Occipital lobe (tissue), 2 donors: ENCODE data around the gene GNB1. TPM values are rescaled to one million over a fixed set of nuclear protein-coding genes. Genes with fewer than 3 reads are reported as not detected.
"Not testable (repeated sequence)": the region's sequence is repeated elsewhere in the genome, so short reads cannot be mapped to it uniquely, and the experiment has no call there.

Experiments used
- DNase-seq: peaks from one replicate; lab custom pipeline; 2025; lab: John Stamatoyannopoulos, UW
- total RNA-seq: library from RNA; depleted of rRNA; stranded (reverse); fragments of >200 nt; gene quantifications from one replicate; pipeline ENCODE4 v1.2.3, GENCODE V29; 2014

The GNB1 gene
- total RNA-seq, 1 donor from 2014 or later: 144 TPM

DNA sequence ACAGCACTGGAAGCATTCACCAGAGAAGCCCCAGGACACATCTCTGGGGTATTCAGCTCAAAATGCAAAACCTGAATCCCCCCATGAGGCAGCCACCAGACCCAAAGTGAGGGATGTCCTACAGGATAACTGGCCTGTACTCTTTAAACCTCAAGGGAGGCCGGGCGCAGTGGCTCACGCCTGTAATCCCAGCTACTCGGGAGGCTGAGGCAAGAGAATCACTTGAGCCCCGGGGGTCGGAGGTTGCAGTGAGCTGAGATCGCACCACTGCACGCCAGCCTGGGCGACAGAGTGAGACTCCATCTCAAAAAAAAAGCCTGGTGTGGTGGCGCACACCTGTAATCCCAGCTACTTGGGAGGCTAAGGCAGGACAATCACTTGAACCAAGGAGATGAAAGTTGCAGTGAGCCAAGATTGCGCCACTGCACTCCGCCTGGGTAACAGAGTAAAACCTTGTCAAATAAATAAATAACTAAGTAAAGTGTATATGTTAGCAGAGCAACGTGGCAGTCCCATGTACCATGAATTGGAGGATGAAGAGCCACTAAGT is 29.1 kb downstream of the GNB1 start:
- not testable (repeated sequence) for DNase-seq

DNA sequence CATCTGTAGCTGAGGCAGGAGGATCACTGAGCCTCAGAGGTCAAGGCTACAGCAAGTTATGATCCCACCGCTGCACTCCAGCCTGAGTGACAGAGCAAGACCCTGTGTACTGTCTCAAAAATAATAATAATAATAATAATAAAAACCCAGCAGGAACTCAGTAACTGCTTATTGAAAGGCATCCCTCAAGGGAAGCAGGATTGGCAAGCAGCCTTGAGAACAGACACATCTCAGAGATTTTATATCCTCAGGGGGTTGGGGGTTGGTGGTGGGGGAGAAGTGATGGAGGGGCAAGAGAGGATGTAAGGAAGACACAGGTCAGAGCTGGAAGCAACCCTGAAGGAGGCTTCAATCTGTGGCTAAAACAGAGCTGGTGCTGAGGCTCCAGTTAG is 29.6 kb downstream of the GNB1 start:
- no peak for DNase-seq

DNA sequence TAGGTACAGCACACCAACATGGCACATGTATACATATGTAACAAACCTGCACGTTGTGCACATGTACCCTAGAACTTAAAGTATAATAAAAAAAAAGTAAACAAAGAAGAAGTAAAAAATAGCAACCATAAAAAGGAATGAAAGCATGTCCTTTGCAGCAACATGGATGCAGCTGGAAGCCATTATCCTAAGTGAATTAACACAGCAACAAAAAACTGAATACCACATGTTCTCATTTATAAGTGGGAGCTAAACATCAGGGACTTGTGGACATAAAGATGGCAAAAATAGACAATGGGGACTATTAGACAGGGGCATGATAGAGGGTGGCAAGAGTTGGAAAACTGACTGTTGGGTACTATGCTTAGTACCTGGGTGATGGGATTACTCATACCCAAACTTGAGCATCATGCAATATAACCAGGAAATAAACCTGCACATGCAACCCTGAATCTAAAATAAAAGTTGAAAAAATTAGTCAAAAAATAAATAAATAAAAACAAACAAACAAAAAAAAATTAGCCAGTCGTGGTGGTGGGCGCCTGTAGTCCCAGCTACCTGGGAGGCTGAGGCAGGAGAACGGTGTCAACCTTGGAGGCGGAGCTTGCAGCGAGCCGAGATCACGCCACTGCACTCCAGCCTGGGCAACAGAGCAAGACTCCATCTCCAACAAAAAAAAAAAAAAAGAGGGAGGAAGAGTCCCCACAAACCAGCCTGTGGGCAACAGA is 30.8 kb downstream of the GNB1 start:
- DNase-seq: not testable (repeated sequence)

DNA sequence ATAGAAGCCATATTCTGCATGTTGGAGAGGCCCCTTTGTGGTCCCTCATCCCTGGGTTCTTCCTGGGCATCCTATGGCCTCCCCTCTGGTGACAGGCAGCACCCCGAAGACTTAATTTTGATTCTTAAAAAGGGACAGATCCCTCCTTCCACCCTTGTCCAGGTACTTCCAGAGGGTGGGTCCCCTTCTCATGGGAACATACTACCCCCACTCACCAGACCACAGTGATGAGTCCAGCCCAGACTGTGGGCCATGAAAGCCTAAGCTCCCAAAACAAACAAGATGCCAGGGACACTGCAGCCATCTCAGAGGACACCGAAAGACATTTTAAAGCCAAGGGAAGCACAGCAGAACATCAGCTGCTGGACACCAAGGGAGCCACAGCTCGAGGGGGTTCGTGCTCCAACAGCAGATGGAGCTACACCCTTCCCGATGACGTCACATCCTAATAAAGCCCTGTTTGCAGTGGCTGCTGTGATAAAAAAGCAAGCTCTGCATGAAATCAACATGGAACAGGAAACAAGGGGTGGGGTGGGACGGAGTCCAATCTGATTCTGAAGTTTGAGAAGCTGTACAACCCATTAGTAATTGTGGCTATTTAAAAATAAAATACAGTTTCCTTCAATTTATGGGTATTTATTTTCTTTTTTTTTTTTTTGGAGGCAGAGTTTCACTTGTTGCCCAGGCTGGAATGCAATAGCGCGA is 32.4 kb downstream of the GNB1 start:
- no peak for DNase-seq

DNA sequence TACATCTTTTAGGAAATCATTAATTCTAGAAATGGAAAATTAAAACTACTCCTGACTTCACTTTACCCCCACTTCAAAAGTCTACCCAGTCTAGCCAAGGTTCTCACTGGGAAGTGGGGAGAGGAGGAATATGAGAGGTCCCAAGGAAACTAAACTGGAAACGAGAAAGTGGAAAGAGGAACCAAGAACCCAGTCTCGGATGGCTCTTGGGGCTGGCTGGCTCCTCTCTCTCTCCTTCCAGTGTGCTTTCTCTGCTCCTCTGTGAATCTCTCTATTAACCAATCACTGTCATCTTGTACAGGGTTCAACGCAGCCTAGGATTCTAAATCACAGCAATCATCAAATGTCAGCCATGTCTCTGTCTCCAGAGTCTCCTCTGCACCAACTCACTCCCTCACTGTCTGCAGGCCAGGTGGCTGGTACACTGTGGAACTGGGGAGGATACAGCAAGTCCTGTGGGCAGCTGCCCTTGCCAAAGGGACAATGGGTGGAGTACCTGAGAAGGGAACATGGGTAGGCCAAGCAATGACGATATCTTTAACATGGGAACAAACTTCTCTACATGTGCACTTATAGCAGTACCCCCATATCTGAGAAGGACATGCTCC is 33.7 kb downstream of the GNB1 start:
- no peak for DNase-seq

DNA sequence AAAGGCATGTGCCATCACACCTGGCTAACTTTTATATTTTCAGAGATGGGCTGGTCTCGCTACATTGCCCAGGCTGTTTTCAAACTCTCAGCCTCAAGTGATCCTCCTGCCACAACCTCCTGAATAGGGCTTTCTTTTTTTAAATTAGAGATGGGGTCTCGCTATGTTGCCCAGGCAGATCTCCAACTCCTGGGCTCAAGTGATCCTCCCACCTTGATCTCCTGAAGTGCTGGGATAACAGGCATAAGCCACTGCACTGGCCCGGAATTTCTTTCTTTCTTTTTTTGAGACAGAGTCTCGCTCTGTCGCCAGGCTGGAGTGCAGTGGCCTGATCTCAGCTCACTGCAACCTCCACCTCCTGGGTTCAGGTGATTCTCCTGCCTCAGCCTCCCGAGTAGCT is 34.7 kb downstream of the GNB1 start:
- not testable (repeated sequence) for DNase-seq

DNA sequence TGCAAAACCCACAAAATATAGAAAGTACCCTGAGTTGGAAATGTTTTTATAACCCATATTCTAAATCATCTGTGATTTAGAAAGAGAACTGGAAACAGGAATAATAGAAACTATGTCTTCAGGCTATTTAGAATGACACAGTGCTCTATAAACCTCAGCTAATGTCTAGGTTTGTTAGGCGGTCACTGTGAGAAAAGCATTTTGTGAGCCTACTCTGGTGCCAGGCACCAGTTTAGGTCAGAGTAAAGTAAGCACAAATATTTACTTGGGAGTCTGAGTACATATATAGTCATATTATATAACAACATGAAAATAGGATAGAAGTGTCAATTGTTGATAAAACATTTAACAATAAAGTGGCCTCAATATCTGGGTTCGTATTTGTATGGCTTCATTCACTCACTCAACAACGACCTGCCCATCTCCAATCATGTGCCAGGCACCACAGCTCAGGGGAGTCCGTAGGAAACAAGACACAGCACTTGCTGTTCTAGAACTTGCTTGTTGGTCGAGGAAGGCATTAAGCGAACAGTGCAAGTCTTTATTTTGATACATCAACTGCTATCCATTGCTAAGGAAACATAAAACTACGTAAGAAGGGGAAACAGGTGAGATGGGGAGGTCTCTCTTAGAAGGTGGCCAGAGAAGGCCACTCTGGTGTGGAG is 37.2 kb downstream of the GNB1 start:
- no peak for DNase-seq

DNA sequence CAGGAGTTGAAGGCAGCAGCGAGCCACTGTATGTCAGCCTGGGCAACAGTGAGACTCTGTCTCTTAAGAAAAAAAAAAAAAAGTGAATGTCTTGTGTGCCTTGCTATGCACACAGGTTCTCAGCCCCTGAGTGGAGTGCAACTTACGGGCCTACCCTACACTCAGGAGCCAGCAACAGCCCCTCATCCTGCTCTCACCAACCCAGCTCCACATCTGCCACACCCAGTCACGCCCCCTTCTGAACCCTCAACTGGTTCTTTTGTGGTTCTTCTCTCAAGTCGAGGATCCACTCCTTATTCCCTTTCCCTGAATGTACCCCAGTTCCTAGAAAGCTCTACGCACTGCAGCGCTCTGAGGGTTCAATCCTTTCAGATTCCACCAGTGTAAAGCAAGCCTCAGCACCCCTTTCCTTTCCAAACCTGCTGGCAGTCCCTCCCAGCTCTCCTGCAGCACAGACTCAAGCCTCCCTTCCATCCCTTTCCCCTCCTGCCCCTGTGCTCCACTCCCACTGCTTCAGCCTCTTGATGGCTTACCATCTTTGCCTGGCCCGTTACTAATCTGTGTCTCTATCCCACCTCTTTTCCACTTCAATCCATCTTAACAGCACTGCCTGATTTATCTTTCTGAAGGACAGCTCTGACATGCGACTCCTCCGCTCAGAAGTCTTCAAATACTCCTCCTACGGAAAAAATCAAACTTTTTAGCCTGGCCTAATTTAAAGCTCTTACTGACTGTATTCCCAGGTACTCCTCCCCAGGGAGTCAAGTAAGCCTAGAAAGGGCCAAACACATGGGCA is 38.1 kb downstream of the GNB1 start:
- no peak for DNase-seq

- no peak for DNase-seq
These were observed 43.0 kb downstream of the GNB1 start for GRCh38 chr1:1847890-1848289.

- no peak for DNase-seq
These were observed 43.6 kb downstream of the GNB1 start for GRCh38 chr1:1847061-1847850.

- no peak for DNase-seq
These were observed 44.4 kb downstream of the GNB1 start for GRCh38 chr1:1846386-1846918.

DNA sequence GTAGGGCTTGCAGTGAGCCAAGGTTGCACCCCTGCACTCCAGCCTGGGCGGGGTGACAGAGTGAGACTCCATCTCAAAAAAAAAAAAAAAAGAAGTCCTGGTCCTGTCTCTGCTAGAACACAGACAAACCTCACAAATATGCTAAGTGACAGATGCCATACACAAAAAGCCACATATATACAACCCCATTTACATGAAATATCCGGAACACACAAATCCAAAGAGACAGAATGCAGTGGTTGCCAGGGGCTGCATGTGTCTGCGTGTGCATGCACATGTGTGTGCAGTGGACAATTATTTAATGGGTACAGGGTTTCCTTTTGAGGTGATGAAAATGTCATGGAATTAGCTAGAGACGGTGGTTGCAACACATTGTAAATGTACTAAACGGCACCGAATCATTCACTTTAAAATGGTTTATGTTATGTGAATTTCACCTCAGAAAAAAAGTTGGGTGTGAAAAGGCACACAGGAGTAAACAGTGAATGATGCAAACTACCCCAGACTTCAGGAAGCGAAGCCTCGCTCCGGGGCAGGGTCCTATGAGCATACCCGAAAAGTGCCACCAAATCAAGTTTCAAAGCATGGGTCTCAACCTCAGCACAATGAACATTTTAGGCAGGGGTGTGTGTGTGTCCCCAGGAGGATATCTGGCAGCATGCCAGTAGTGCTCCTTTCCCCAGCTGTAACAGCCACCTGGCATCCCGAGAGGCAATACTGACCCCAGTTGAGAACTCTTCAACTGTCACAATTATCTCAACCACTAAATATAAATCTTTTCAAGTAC is 48.3 kb downstream of the GNB1 start:
- no peak for DNase-seq

DNA sequence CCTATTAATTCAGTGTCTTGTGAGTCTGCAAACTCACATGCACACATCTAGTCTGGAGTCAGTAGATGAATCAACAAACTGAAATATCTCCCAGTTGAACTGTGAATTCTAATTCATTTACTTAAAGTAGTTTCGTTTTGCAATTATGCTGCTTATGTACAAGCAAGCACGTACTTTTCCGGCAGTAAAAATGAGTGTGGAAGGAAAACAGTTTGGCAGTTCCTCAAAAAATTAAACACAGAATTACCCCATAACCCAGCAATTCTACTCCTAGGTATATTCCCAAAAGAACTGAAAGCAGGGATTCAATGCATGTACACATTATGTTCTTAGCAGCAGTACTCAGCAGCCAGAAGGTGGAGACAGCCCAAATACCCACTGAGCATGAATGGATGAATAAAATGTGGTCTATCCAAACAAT is 49.3 kb downstream of the GNB1 start:
- no peak for DNase-seq

DNA sequence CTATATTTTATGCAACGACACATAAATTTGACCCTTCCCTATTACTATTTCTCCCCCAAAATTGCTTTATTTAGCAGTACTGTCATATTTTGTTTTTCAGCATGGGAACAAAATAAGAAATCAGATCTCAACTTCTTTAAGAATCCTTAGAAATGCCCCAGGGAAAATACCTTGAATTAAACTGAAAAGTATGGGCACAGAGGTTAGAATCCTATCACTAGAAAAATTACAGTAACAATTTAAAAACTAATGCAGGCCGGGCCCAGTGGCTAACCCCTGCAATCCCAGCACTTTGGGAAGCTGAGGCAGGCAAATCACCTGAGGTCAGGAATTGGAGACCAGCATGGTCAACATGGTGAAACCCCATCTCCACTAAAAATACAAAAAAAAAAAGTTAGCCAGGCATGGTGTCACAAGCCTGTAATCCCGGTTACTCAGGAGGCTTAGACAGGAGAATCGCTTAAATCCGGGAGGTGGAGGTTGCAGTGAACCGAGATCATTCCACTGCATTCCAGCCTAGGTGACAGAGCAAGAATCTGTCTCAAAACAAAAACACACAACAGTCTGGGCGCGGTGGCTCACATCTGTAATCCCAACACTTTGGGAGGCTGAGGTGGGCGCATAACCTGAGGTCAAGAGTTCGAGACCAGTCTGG is 51.4 kb downstream of the GNB1 start:
- no peak for DNase-seq

- DNase-seq: no peak
These were observed 54.8 kb downstream of the GNB1 start for GRCh38 chr1:1836119-1836518.

GRCh38 chr1:1835546-1835945 is 55.3 kb downstream of the GNB1 start:
- DNase-seq: no peak

- DNase-seq: no peak
These were observed 57.0 kb downstream of the GNB1 start for GRCh38 chr1:1833916-1834325.

DNA sequence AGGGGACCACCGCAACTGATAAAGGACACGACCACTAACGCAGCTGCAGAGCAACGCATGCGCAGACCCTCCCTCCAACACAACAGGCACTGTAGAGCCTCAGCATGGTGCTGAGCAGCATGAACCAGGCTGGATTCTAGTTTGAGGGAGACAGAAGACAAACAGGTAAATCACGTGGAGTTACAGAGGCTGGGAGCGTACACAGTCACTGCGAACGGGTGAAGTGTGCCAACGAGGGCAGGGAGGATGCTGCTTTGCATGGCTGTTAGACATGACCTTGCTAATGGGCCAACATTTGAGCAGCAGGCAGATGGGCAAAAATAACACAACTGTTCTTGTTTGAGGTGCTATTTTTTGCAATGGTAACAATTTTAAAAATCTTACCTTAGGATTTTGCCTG is 57.4 kb downstream of the GNB1 start:
- no peak for DNase-seq

DNA sequence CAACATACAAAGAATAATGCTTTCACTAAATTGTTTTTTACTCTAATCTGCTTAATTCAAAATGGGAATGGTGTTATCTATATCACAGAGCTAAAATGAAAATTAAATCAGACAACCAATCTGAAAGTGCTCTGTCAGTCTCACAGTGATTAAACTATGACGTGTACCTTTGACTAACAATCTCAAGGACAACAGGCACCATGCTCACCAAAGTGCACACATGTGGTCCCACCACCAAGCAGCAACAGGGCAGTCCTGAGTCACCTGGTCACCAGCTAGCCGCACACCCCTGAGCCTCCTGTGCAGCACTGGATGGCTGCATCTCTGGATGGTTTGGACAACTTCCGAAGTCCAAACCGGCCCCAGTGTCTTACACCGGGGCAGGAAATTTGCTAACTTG is 58.1 kb downstream of the GNB1 start:
- DNase-seq: no peak
